SKM-1 (cell line): ENCODE results near the gene PLCE1.

Experiments
- DNase-seq: peaks from one replicate; lab custom pipeline; 2025; ENCODE audit not compliant: unreplicated experiment; lab: John Stamatoyannopoulos, UW

PLCE1 gene

DNA sequence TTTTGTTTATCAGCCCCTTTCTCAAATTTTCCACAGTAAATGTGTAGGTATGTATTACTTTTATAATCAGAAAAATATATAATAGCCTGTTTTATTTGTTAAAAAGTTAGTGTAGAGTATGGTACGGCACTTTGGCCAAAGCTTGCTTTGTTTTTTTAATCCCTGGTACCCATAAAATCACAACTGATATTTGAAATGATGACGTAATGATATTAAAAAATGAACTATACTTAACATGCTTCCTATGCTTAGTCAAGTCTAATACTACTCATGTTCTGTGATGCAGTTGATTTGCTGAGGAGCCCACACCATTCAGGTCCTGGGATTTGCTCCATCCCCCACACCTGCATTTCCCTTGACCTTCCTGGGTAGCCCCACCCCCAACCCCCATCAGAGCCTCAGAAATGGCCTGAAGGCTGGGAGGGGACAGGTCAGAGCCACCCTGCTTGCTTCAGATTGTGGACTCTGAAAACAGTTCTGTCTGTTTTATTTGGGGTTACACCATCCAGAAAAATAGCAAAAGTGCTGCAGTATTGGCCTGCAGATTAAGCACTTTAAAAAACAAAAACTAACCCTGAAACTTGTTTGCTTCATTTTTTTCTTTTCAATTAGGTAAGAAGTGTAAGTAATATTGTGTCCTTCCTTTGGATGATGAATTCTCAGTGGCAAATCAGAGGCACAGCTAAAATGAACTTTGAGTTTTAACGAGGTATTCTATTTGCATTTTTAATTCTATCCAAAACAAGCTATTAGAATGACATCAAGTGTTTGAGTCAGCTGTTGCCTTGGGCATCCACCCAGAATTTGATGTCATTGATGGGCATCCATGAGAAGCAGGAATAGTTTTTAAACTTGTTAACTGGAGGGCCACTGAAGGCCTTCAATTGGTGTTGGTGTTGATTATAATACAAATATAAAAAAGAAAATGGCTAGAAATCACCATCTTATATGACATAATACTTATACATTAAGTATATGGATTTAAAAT is 23.3 kb downstream of the PLCE1 start:
- no peak for DNase-seq

- DNase-seq, result no peak
Observed at GRCh38 chr10:94018107-94018506, 24.4 kb downstream of the PLCE1 start.

GRCh38 chr10:94023906-94024305 is 30.2 kb downstream of the PLCE1 start:
- no peak for DNase-seq

- DNase-seq, result no peak
Observed at GRCh38 chr10:94024407-94024806, 30.7 kb downstream of the PLCE1 start.

DNA sequence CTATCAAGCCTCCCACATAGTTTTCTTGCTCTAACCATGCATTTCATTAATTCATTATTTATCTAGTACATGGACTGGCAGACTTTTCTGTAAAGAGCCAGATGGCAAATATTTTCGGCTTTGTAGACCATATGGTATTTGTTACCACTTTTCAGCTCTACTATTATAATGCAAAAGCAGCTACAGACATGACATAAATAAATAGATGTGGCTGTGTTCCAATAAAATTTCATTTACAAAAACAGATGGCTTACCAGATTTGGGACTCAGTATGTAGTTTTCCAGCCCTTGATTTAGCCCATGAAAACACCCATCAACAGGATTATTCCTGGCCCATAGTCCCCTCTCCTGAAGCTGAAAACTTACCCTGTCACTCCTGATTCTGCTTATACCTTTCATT is 32.1 kb downstream of the PLCE1 start:
- no peak for DNase-seq

DNA sequence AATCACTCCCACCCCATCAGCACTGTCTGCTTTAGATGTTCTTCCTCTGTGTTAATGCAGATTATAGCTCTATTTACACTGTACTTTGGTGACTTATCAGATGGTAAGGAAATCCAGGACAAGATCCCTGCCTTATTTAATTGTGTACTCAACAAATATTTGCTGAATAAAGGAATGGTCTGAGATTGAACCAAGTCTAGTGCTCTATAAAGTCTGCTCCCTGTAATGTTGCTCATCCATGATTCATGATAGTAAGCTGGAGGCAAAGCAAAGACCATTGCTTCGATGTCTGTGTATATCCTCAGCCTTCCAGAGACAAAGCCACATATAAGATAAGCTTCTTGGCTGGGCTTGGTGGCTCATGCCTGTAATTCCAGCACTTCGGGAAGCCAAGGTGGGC is 33.5 kb downstream of the PLCE1 start:
- no peak for DNase-seq

DNA sequence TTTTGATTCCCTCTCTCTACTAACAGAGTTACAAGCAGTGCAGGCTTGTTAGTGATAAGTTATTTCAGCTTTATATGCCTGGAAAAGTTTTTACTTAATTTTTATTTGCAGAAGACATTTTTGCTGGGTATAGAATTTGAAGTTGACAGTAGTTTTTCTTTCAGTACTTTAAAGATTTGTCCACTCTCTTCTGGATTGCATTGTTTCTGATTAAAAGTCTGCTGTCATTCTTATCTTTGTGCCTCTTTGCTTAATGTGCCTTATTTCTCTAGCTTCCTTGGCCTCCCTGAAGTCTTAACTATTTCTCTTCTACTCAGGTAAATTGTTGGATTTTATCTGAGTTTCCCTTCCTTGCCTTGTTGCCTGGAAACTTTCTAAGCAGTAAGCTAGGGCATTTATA is 36.2 kb downstream of the PLCE1 start:
- DNase-seq, result no peak

DNA sequence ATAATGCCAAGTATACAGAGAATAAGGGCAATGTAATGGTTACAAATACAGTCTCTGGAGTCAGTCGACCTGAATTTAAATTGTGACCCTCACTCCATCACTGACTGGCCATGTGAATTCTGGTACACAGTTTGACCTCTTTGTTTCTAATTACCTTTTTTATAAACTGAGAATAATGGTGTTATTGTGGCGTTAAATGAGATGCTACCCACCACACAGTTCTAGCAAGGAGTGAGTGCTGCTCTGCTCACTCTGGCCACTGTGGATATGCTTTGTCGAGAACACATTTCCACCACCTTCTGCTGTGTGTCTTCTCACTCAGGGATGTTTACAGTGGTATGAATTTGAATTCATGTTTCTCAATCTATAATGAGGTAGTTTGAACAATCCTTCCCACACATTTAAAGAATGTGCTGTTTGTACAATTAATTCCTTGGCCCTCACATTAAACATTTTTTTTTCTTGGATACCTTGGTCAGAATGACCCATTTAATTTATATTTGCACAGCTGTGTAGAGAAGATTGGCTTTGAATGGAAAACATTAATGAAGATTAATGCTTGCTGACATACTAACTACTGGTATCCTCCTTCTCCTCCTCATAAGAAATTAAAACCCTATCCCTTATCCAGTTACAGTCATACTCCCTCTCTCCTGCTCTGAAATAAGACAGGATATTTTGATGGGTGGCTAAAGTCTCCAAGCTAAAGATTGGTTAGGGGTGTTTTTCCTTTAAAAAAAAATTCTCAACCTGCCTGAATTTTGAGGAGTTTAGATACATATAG is 42.4 kb downstream of the PLCE1 start:
- DNase-seq, result no peak

GRCh38 chr10:94036766-94037033 is 43.0 kb downstream of the PLCE1 start:
- no peak for DNase-seq

GRCh38 chr10:94037286-94037685 is 43.6 kb downstream of the PLCE1 start:
- no peak for DNase-seq

- DNase-seq, result no peak
Observed at GRCh38 chr10:94038024-94038423, 44.3 kb downstream of the PLCE1 start.

DNA sequence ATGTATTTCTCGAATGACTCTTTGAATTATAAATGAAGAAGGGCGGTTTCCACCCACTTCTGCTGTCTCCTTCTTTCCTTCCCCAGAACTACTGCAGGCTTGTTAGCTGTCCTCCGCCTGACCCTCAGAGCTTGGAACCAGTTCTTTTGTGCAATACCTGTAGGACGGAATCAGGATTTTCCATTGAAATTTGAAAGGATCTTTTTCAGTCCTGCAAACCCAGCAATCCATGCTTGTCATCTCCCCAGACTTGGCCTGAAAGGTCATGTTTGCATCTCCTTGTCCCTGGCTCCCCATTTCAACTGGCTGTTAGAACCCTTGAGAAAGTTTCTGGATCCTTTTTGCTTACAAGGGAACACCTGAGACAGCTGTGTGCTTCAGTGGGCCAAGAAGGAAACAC is 47.5 kb downstream of the PLCE1 start:
- DNase-seq, result no peak

- DNase-seq, result no peak
Observed at GRCh38 chr10:94042001-94042833, 48.5 kb downstream of the PLCE1 start.

DNA sequence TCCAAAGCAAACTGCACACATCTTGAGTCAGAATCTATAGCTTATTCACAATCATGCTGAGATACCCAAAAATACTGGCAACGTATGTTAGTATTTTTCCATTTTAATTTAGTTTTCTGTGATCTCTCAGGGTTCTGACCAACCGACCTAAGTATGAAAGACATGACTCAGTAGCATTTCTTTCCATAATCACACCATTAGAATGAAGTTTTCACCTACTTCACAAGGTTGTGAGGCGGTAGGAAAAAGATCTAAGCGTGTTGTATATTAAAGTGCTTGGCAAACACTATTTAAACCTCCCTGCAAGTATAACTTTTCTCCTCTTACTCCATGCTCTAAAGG is 49.1 kb downstream of the PLCE1 start:
- no peak for DNase-seq
